Measurements from ENCODE around the gene ERP27.

- no peak for TF ChIP-seq POLR2A (IDR thresholded peaks at IDR 0.05; ENCODE audit: extremely low read depth, insufficient read length)
- TF ChIP-seq CTCF (IDR thresholded peaks at IDR 0.05; ENCODE audit: low read depth, low read length): no peak
Observed at GRCh38 chr12:14930299-14930698, 8.0 kb downstream of the ERP27 start.
